Right lung (tissue), 5 donors: ENCODE data around the gene VENTX. TPM values are rescaled to one million over a fixed set of nuclear protein-coding genes. Genes with fewer than 3 reads are reported as not detected.

ENCODE experiments used
- DNase-seq, 2 donors: peaks; one replicate each; pipeline ENCODE4 v3.0.0-alpha.2; 2013
- polyA plus RNA-seq, 5 donors: library from polyadenylated mRNA; unstranded; fragments of 120-200 nt; gene quantifications; one replicate each; pipeline versions ENCODE4 v1.2.1 to v1.2.3, GENCODE V29; 2013; ENCODE audit warnings: inconsistent platforms in 1 of 5, low replicate concordance in 1 of 5; ENCODE audit not compliant: insufficient read length in 5 of 5, insufficient read depth in 1 of 5

The VENTX gene
- polyA plus RNA-seq, 5 donors: 0.09 to 0.32 (median 0.21) TPM

GRCh38 chr10:133271521-133272300, 34.1 kb downstream of the VENTX start:
- no peak for DNase-seq

GRCh38 chr10:133272301-133272963, 34.8 kb downstream of the VENTX start:
- DNase-seq: no peak

GRCh38 chr10:133272964-133273420, 35.3 kb downstream of the VENTX start:
- no peak for DNase-seq

DNA sequence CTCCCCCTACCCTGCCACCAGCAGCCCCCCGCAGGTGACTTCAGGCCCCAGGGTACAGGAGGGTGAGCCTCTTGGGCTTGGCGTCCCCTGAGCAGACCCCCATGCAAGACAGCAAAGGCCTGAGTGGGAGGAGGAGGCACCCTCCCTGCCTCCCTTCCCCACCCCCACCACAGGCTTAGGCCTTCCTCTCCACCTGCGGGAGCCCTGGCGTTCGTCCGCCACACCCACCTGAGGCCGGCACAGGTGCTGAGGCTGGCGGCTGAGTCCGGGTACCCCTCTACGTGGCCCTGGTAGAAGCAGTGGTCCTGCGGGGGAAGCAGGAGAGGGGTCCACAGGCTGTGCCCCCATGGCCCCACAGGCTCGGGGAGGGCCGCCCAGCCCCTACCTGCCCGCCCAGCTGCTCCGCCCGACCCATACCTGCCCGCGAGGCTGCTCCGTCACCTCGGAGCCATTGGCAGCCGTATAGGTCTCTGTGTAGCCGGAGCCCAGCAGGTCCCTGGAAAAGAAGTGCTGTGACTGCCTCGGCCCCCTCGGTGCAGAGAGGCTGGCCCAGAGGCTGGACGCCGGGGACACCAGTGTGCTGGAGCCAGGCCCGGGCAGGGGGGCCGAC, 36.0 kb downstream of the VENTX start:
- no peak for DNase-seq

- no peak for DNase-seq
Measured at GRCh38 chr10:133274751-133275683, 37.4 kb downstream of the VENTX start.

GRCh38 chr10:133275684-133276092, 38.0 kb downstream of the VENTX start:
- DNase-seq: no peak

DNA sequence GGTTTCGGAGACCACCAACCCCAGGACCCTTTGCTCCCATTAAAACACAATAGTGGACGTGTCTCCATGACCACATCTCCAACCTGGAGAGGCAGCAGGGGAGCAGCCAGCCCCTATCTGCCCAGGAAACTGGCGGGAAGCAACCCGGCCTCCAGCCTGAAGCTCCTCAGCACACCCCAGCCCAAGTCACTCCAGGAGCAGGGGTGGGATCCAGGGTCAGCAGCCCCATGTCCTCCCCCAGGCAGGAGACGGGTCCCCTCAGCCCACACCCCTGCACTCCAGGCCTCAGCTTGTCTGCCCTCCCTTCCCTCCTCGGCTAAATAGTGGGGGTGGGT, 38.4 kb downstream of the VENTX start:
- no peak for DNase-seq

- no peak for DNase-seq
Measured at GRCh38 chr10:133276435-133277201, 39.0 kb downstream of the VENTX start, which contains the start of gene ADAM8. TSS of gene ADAM8 (minus strand) at chr10:133276868. CDS start at chr10:133276817, 51 bp downstream.

- no peak for DNase-seq
Measured at GRCh38 chr10:133277277-133277992, 39.8 kb downstream of the VENTX start.

- no peak for DNase-seq
Measured at GRCh38 chr10:133277993-133278576, 40.4 kb downstream of the VENTX start.

DNA sequence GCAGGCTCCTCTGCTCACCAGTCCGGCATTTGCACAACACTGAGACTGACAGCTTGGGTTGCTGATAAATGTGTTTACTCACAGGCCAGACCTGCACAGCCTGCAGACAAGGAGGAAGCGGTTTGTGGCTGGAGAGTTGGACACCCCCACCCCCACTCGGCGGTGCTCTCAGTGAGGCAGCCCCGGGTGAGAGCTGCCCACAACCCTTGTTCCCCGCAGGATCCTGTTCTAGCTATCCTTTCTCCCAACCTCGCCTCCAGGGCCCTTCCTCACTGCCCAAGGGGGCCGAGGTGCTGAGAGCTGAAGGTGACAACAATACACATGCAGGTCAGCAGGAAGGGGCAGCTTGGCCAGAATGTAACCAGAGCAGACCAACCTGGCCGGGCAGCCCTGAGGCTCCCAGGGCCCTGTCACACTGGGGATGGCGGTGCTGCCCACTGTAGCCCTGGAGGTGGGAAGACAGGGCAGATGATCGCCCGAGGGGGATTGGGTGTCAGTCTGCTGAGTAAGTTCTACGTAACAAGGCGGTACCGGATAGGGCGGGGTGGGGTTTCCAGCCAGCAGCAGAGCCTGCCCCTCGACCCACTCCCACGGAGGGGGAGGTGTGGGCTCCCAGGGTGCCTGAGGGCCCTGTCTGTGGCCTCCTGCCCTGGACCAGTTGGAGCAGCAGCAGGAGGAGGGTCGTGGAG, 41.1 kb downstream of the VENTX start:
- DNase-seq: no peak

- no peak for DNase-seq
Measured at GRCh38 chr10:133279326-133280226, 41.9 kb downstream of the VENTX start.

GRCh38 chr10:133280391-133281059, 42.9 kb downstream of the VENTX start:
- DNase-seq: no peak

DNA sequence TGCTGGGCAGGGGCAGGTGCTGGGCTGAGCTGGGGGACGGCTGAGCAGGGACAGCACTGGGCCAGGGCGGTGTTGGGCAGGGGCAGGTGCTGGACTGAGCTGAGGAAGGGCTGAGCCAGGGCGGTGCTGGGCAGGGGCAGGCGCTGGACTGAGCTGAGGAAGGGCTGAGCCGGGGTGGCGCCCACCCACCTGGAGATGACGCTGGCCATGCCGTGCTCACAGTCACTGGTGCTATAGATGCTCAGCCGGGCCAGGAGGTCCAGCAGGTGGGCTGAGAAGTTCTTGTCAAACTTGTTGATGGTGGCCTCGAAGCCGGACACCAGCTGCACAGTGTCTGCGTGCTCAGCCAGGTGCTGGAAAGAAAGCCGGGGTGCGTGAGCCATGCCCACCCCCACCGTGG, 43.4 kb downstream of the VENTX start:
- DNase-seq: no peak

- no peak for DNase-seq
Measured at GRCh38 chr10:133281628-133282372, 44.1 kb downstream of the VENTX start.

- no peak for DNase-seq
Measured at GRCh38 chr10:133282846-133283390, 45.3 kb downstream of the VENTX start.
